ENCODE measurements around the gene SYNE2.

SYNE2 gene

DNA sequence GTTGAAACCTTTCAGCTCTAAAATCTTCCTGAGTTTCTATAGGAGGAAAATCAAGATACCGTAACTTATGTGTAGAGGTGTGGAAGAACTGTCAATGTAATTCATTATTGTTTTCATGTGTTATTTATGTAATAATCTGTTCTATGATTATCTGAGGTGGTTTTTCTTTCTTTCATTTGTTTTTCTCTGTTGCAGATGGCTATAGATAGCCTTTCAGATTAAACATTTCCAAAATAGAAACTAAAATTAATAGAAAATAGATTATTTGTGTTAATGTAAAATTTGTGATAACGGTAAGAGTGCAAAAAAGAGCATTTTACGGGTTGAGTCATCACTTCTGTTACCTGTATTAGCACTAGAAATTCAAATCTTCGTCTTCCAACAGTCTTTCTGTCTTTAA, 128.8 kb downstream of the SYNE2 start:
- H3K4me3 ChIP-seq (ENCODE audit: low read depth, low read length) = no peak overlapping the region
- no peak for DNase-seq (ENCODE audit: low read depth)
- TF ChIP-seq, protein P1, sequence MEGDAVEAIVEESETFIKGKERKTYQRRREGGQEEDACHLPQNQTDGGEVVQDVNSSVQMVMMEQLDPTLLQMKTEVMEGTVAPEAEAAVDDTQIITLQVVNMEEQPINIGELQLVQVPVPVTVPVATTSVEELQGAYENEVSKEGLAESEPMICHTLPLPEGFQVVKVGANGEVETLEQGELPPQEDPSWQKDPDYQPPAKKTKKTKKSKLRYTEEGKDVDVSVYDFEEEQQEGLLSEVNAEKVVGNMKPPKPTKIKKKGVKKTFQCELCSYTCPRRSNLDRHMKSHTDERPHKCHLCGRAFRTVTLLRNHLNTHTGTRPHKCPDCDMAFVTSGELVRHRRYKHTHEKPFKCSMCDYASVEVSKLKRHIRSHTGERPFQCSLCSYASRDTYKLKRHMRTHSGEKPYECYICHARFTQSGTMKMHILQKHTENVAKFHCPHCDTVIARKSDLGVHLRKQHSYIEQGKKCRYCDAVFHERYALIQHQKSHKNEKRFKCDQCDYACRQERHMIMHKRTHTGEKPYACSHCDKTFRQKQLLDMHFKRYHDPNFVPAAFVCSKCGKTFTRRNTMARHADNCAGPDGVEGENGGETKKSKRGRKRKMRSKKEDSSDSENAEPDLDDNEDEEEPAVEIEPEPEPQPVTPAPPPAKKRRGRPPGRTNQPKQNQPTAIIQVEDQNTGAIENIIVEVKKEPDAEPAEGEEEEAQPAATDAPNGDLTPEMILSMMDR (IDR thresholded peaks at IDR 0.05; ENCODE audit: insufficient read depth, low read depth, low read length, missing control alignments) = no peak

DNA sequence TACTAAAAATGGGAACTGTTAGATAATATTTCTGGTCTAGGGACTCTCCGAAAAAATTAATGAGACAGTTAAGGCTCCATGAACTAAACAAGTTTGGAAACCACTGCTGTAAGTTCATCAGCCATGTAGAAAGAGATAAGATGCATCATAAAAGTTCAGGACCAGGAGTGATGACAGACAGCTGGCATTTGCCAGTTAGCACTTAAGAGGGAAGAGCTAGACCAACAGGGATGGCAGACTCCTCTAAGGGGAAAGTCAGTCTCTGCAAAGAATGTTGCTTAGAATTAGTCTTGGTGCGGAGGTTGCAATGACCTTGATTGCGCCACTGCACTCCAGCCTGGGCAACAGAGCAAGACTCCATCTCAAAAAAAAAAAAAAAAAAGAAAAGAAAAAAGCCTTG, 129.4 kb downstream of the SYNE2 start:
- TF ChIP-seq, protein P1 (IDR thresholded peaks at IDR 0.05; ENCODE audit: insufficient read depth, low read depth, low read length, missing control alignments) = no peak
- DNase-seq (ENCODE audit: low read depth) = no peak
- H3K4me3 ChIP-seq (ENCODE audit: low read depth, low read length) = no peak overlapping the region

DNA sequence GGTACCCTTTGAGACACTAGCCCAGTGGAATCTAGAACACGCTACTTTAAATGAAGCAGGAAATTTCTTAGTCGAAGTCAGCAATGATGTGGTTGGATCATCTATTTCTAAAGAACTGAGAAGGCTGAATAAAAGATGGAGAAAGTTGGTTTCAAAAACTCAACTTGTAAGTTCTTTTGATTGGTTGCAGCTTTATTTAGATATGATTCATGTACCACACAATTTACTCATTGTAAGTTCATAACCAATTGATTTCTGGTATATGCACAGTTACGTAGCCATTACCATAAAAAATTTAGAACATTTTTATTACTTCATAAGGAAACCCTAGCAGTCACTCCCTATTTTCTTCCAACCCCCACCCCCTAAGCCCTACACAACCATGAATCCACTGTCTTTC, 129.8 kb downstream of the SYNE2 start:
- TF ChIP-seq, protein P1 (IDR thresholded peaks at IDR 0.05; ENCODE audit: insufficient read depth, low read depth, low read length, missing control alignments) = no peak
- H3K4me3 ChIP-seq (ENCODE audit: low read depth, low read length) = no peak overlapping the region
- DNase-seq (ENCODE audit: low read depth) = no peak

DNA sequence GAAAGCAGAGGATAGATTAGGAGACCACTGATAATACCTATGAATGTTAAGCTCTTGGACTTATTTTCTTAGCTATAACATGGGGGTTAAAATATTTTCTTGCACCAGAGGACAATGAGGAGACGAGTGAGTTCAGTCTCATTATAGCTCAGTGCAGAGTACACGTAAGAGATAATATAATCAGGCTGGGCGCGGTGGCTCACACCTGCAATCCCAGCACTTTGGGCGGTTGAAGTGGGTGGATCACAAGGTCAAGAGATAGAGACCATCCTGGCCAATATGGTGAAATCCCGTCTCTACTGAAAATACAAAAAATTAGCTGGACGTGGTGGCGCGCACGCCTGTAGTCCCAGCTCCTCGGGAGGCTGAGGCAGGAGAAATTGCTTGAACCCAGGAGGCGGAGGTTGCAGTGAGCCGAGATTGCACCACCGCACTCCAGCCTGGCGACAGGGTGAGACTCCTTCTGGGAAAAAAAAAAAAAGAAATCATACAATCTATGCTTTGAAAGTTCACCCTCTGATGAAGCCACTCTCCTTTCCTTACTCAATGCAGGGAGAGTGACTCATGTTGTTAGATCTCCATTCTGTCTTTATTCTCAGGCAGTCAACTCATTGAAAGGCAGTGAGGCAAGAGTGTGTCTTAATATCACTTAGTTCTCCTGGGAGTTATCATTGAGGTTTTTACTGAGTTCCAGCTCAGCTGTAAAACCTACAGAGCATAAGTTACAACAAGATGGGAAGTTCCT, 134.2 kb downstream of the SYNE2 start:
- no peak for DNase-seq (ENCODE audit: low read depth)
- H3K4me3 ChIP-seq (ENCODE audit: low read depth, low read length) = no peak overlapping the region
- TF ChIP-seq, protein P1 (IDR thresholded peaks at IDR 0.05; ENCODE audit: insufficient read depth, low read depth, low read length, missing control alignments) = no peak

DNA sequence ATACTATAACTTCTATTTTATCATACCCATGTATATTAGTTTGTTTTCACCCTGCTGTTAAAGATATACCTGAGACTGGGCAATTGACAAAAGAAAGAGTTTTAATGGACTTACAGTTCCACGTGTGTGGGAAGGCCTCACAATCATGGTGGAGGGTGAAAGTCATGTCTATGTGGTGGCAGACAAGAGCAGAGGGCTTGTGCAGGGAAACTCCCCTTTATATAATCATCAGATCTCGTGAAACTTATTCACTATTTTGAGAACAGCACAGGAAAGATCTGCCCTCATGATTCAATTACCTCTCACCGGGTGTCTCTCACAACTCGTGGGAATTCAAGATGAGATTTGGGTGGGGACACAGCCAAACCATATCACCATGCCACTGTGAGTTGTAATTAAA, 135.8 kb downstream of the SYNE2 start:
- no peak for DNase-seq (ENCODE audit: low read depth)
- TF ChIP-seq, protein P1 (IDR thresholded peaks at IDR 0.05; ENCODE audit: insufficient read depth, low read depth, low read length, missing control alignments) = no peak
- no peak overlapping the region for H3K4me3 ChIP-seq (ENCODE audit: low read depth, low read length)

DNA sequence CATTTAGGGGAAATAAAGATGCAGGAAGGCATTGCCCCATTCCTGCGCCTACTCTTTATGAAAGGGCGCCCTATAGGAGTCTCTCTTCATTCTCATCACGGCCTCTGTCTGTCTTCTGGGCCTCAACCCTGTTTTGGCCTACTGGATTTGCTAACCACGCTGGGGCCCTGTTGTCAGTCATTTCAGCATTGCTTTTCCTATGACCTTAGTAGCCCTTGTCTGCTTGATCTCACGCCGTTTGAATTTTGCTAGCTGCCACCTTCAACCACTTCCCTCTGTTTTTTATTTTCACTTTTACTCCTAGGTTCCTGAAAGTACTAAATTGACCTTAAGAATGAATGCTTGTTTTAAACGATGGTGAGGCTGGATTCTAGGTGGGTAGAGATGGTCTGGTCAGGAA, 139.0 kb downstream of the SYNE2 start:
- peak; percentile 41 for DNase-seq (ENCODE audit: low read depth)
- no peak overlapping the region for H3K4me3 ChIP-seq (ENCODE audit: low read depth, low read length)
- TF ChIP-seq, protein P1 (IDR thresholded peaks at IDR 0.05; ENCODE audit: insufficient read depth, low read depth, low read length, missing control alignments) = no peak

DNA sequence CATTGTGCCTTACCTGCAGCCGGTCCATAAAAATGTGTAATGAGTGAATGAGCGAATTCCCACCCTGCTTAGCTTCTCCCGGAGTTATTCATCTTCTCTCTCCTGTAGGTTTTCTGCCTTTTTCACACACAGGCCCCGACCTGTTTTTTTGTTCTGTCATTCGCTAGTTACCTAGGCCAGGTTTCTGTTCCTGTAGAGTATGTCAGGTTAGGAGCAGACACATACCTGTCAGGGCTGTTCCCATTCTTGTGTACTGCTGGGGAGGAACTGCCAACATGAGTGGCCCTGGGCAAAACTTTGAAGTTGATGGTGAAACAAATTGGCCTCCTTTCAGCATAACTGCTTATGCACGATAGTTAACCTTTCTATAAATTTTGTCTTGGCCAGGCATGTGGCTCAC, 140.1 kb downstream of the SYNE2 start:
- DNase-seq (ENCODE audit: low read depth) = no peak
- H3K4me3 ChIP-seq (ENCODE audit: low read depth, low read length) = no peak overlapping the region
- TF ChIP-seq, protein P1 (IDR thresholded peaks at IDR 0.05; ENCODE audit: insufficient read depth, low read depth, low read length, missing control alignments) = no peak

Data from GM12865 (cell line).